Spinal cord (tissue), 10 donors: Measurements from ENCODE around the gene BAX. TPM values are rescaled to one million over a fixed set of nuclear protein-coding genes. Genes with fewer than 3 reads are reported as not detected.

Experiments used
- DNase-seq, 6 donors: peaks; one replicate each; pipeline versions ENCODE4 v3.0.0 to v3.0.0-alpha.2; 2013 to 2015; ENCODE audit warnings: low spot score in 6 of 6, low read depth in 4 of 6
- H3K27ac ChIP-seq: one replicate; pipeline ENCODE4 v1.5.1; 2013; ENCODE audit warnings: low read depth, low read length, control low read depth
- H3K27me3 ChIP-seq: one replicate; pipeline ENCODE4 v1.6.1; 2013; ENCODE audit warnings: low read length; ENCODE audit not compliant: control insufficient read depth, insufficient read depth
- H3K36me3 ChIP-seq: one replicate; pipeline ENCODE4 v1.6.1; 2013; ENCODE audit warnings: low read length; ENCODE audit not compliant: control insufficient read depth, insufficient read depth
- H3K4me1 ChIP-seq: one replicate; pipeline ENCODE4 v1.6.1; 2013; ENCODE audit warnings: low read length; ENCODE audit not compliant: control insufficient read depth, insufficient read depth
- H3K4me3 ChIP-seq: one replicate; pipeline ENCODE4 v1.5.1; 2013; ENCODE audit warnings: low read depth, low read length, control low read depth
- H3K9me3 ChIP-seq: one replicate; pipeline ENCODE4 v1.6.1; 2013; ENCODE audit warnings: low read length; ENCODE audit not compliant: control insufficient read depth, insufficient read depth
- WGBS: methylation state at CpG from one replicate; pipeline ENCODE4 v1.1.5; 2013; ENCODE audit warnings: missing lambda C conversion rate; ENCODE audit not compliant: insufficient coverage; 5-methylcytosine and 5-hydroxymethylcytosine counted together
- polyA plus RNA-seq, 2 donors: library from polyadenylated mRNA; unstranded; fragments of 120-200 nt; gene quantifications; one replicate each; pipeline ENCODE4 v1.2.1, GENCODE V29; 2013; ENCODE audit not compliant: insufficient read length in 2 of 2
- small RNA-seq: library from RNA; depleted of rRNA; stranded (forward); fragments of <200 nt; gene quantifications from one replicate; pipeline ENCODE3, GENCODE V24; 2014; ENCODE audit warnings: low replicate concordance
- total RNA-seq, 2 donors: library from RNA; depleted of rRNA in 1 of 2; stranded (reverse); fragments of 120-200 nt in 1 of 2; fragments of >200 nt in 1 of 2; gene quantifications; one replicate each; pipeline versions ENCODE4 v1.2.3 to v1.2.4, GENCODE V29; 2013 to 2014
- donor health status: healthy.

BAX gene
- total and polyA plus RNA-seq, 4 donors, result 23.5 to 91.3 (median 63.2) TPM

DNA sequence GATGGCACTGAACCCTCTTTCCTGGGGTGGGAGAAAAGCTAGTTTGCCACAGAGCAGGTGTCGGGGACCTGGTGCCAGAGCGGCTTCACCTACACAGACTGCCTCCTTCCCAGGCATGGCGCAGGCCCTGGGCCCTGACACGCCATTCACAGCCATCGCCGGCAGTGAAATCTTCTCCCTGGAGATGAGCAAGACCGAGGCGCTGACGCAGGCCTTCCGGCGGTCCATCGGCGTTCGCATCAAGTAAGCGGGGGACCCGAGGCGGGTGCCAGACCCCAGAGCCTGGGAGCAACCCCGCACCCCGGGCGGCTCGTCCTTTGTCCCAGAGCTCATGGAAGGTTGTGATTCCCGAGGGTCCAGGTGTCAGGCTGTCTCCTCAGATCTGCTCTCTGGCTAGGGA is 52.2 kb downstream of the BAX start:
- no peak for DNase-seq
- Histone ChIP-seq H3K27me3 (no peaks in the 10 kb centered on the region), H3K27ac (no peak overlapping the region), H3K36me3 (peaks cover 85% of the 10 kb centered on the region), H3K4me1 (no peaks in the 10 kb centered on the region), H3K9me3 (no peaks in the 10 kb centered on the region), H3K4me3 (no peak overlapping the region)
- WGBS, result 97% methylated on average over 22 of the region's 22 CpGs

DNA sequence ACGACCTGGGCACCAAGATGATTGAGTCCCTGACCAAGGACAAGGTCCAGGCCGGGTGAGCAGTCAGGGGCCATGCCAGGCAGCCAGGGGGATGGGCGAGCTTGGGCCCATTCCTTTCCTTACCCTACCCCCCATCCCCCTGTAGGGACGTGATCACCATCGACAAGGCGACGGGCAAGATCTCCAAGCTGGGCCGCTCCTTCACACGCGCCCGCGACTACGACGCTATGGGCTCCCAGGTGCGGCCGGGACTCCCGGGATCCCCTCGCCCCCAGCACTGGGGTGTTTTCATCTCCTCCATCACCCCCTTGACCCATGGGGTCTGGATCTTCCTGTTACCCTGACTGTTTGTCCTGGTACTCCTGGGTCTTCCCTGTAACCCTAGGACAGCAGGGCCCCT is 55.2 kb downstream of the BAX start:
- no peak overlapping the region for H3K4me3 ChIP-seq
- no peaks in the 10 kb centered on the region for H3K9me3 ChIP-seq
- DNase-seq, result no peak
- peaks cover 81% of the 10 kb centered on the region for H3K36me3 ChIP-seq
- H3K4me1 ChIP-seq, result no peaks in the 10 kb centered on the region
- WGBS, result over 99% methylated on average over 16 of the region's 18 CpGs
- no peak overlapping the region for H3K27ac ChIP-seq
- no peaks in the 10 kb centered on the region for H3K27me3 ChIP-seq

DNA sequence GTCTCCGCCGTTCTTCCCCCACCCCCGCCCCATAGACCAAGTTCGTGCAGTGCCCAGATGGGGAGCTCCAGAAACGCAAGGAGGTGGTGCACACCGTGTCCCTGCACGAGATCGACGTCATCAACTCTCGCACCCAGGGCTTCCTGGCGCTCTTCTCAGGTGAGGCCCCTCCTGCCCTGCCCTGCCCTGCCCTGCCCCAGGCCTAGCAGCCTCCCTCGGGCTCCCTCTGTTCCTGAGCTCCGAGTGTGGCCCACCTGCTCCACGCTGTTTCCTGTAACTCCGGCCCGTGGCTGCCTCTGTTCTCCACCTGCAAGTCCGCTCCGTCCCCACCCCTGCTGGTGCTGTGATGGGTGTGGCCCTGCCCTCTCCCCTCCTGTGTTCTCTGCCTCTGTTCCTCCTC is 55.8 kb downstream of the BAX start:
- H3K27ac ChIP-seq, result no peak overlapping the region
- no peaks in the 10 kb centered on the region for H3K4me1 ChIP-seq
- H3K4me3 ChIP-seq, result no peak overlapping the region
- 94% methylated on average over 16 of the region's 18 CpGs for WGBS
- H3K9me3 ChIP-seq, result no peaks in the 10 kb centered on the region
- H3K36me3 ChIP-seq, result peaks cover 81% of the 10 kb centered on the region
- no peaks in the 10 kb centered on the region for H3K27me3 ChIP-seq
- no peak for DNase-seq

DNA sequence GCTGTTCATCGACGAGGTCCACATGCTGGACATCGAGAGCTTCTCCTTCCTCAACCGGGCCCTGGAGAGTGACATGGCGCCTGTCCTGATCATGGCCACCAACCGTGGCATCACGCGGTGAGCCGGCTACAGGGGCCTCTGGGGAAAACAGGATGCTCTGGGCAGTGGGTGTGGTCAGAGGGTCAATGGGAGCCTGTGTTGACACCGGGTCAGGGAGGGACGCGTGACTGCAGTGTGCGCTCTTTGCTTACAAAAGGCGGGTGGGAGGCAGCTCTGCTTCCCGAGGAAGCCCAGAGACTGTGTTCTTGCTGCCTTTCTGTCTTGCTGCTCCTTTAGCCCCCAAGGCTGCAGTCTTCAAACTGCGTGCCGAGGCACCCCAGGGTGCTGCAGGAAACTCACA is 56.5 kb downstream of the BAX start:
- H3K27me3 ChIP-seq, result no peaks in the 10 kb centered on the region
- no peaks in the 10 kb centered on the region for H3K4me1 ChIP-seq
- 83% methylated on average over 13 of the region's 17 CpGs for WGBS
- no peak for DNase-seq
- no peak overlapping the region for H3K27ac ChIP-seq
- peaks cover 81% of the 10 kb centered on the region for H3K36me3 ChIP-seq
- H3K9me3 ChIP-seq, result no peaks in the 10 kb centered on the region
- H3K4me3 ChIP-seq, result no peak overlapping the region

Small RNAs within 50 kb of the gene (small RNA-seq; reads per million reads assigned to genes)
- gene AC026803.1, result not detected
- 0.06 reads per million for gene MIR6798

Other genes with a start within 250 kb of the BAX start
- gene MAMSTR, start 235.2 kb upstream of the BAX start, total RNA-seq, result 1 to 10 TPM in 1 of 2 donors, under 1 TPM in 1; 0.89 to 2.4 TPM
- gene MAMSTR, start 235.2 kb upstream of the BAX start, polyA plus RNA-seq, result 1 to 10 TPM; 4.1 to 6.6 TPM
- gene RASIP1, start 214.3 kb upstream of the BAX start, total RNA-seq, result 10 to 100 TPM in 1 of 2 donors, 1 to 10 TPM in 1; 2.9 to 11.9 TPM
- gene RASIP1, start 214.3 kb upstream of the BAX start, polyA plus RNA-seq, result 10 to 100 TPM in 1 of 2 donors, 1 to 10 TPM in 1; 8.1 to 11.9 TPM
- gene IZUMO1, start 208.0 kb upstream of the BAX start, total RNA-seq, result under 1 TPM in 1 of 2 donors, not detected in 1; 0.10 TPM
- gene IZUMO1, start 208.0 kb upstream of the BAX start, polyA plus RNA-seq, result 1 to 10 TPM in 1 of 2 donors, under 1 TPM in 1; 0.41 to 1.2 TPM
- gene FUT1, start 202.2 kb upstream of the BAX start, total RNA-seq, result 1 to 10 TPM; 1.9 to 4.4 TPM
- gene FUT1, start 202.2 kb upstream of the BAX start, polyA plus RNA-seq, result 1 to 10 TPM; 2.9 to 3.5 TPM
- not detected for gene FGF21, start 199.4 kb upstream of the BAX start, total RNA-seq
- gene FGF21, start 199.4 kb upstream of the BAX start, polyA plus RNA-seq, result not detected
- 10 to 100 TPM; 14.6 to 39.5 TPM for gene BCAT2, start 143.8 kb upstream of the BAX start, total RNA-seq
- 10 to 100 TPM; 26.5 to 36.6 TPM for gene BCAT2, start 143.8 kb upstream of the BAX start, polyA plus RNA-seq
- gene HSD17B14, start 118.4 kb upstream of the BAX start, total RNA-seq, result 10 to 100 TPM in 1 of 2 donors, 1 to 10 TPM in 1; 6.9 to 25.5 TPM
- gene HSD17B14, start 118.4 kb upstream of the BAX start, polyA plus RNA-seq, result 10 to 100 TPM; 15.7 to 19.4 TPM
- 10 to 100 TPM; 11.6 to 32.3 TPM for gene PLEKHA4, start 86.3 kb upstream of the BAX start, total RNA-seq
- 10 to 100 TPM; 17.3 to 43.0 TPM for gene PLEKHA4, start 86.3 kb upstream of the BAX start, polyA plus RNA-seq
- 10 to 100 TPM; 30.6 to 42.5 TPM for gene PPP1R15A, start 82.5 kb upstream of the BAX start, total RNA-seq
- 10 to 100 TPM; 26.6 to 33.4 TPM for gene PPP1R15A, start 82.5 kb upstream of the BAX start, polyA plus RNA-seq
- gene TULP2, start 56.1 kb upstream of the BAX start, total RNA-seq, result under 1 TPM; 0.20 to 0.50 TPM
- 1 to 10 TPM in 1 of 2 donors, under 1 TPM in 1; 0.84 to 1.4 TPM for gene TULP2, start 56.1 kb upstream of the BAX start, polyA plus RNA-seq
- 100 to 1,000 TPM in 1 of 2 donors, 10 to 100 TPM in 1; 94.4 to 149 TPM for gene NUCB1, start 54.6 kb upstream of the BAX start, total RNA-seq
- gene NUCB1, start 54.6 kb upstream of the BAX start, polyA plus RNA-seq, result 100 to 1,000 TPM; 166 to 213 TPM
- gene DHDH, start 21.2 kb upstream of the BAX start, total RNA-seq, result 1 to 10 TPM in 1 of 2 donors, under 1 TPM in 1; 0.59 to 1.4 TPM
- 1 to 10 TPM; 2.7 to 4.6 TPM for gene DHDH, start 21.2 kb upstream of the BAX start, polyA plus RNA-seq
- gene FTL, start 10.4 kb downstream of the BAX start, total RNA-seq, result 1,000 to 10,000 TPM in 1 of 2 donors, 100 to 1,000 TPM in 1; 830 to 1,568 TPM
- 1,000 to 10,000 TPM; 1,197 to 1,255 TPM for gene FTL, start 10.4 kb downstream of the BAX start, polyA plus RNA-seq
- 10 to 100 TPM; 22.0 to 30.9 TPM for gene GYS1, start 38.4 kb downstream of the BAX start, total RNA-seq
- gene GYS1, start 38.4 kb downstream of the BAX start, polyA plus RNA-seq, result 10 to 100 TPM; 35.4 to 47.5 TPM
- 100 to 1,000 TPM in 1 of 2 donors, 10 to 100 TPM in 1; 80.4 to 101 TPM for gene RUVBL2, start 39.0 kb downstream of the BAX start, total RNA-seq
- 100 to 1,000 TPM; 106 to 109 TPM for gene RUVBL2, start 39.0 kb downstream of the BAX start, polyA plus RNA-seq
- not detected for gene LHB, start 62.2 kb downstream of the BAX start, total RNA-seq
- gene LHB, start 62.2 kb downstream of the BAX start, polyA plus RNA-seq, result under 1 TPM in 1 of 2 donors, not detected in 1; 0.32 TPM
- gene CGB3, start 69.5 kb downstream of the BAX start, total RNA-seq, result under 1 TPM in 1 of 2 donors, not detected in 1; 0.72 TPM
- under 1 TPM in 1 of 2 donors, not detected in 1; 0.73 TPM for gene CGB3, start 69.5 kb downstream of the BAX start, polyA plus RNA-seq
- not detected for gene CGB2, start 77.0 kb downstream of the BAX start, total RNA-seq
- not detected for gene CGB2, start 77.0 kb downstream of the BAX start, polyA plus RNA-seq
- not detected for gene CGB1, start 82.0 kb downstream of the BAX start, total RNA-seq
- not detected for gene CGB1, start 82.0 kb downstream of the BAX start, polyA plus RNA-seq
- gene CGB5, start 89.0 kb downstream of the BAX start, total RNA-seq, result 1 to 10 TPM in 1 of 2 donors, not detected in 1; 1.4 TPM
- gene CGB5, start 89.0 kb downstream of the BAX start, polyA plus RNA-seq, result not detected
- gene CGB8, start 94.2 kb downstream of the BAX start, total RNA-seq, result under 1 TPM in 1 of 2 donors, not detected in 1; 0.72 TPM
- gene CGB8, start 94.2 kb downstream of the BAX start, polyA plus RNA-seq, result not detected
- gene CGB7, start 102.9 kb downstream of the BAX start, total RNA-seq, result under 1 TPM in 1 of 2 donors, not detected in 1; 0.17 TPM
- under 1 TPM; 0.16 to 0.29 TPM for gene CGB7, start 102.9 kb downstream of the BAX start, polyA plus RNA-seq
- under 1 TPM in 1 of 2 donors, not detected in 1; 0.83 TPM for gene NTF4, start 109.9 kb downstream of the BAX start, total RNA-seq
- not detected for gene NTF4, start 109.9 kb downstream of the BAX start, polyA plus RNA-seq
- gene KCNA7, start 117.8 kb downstream of the BAX start, total RNA-seq, result not detected
- gene KCNA7, start 117.8 kb downstream of the BAX start, polyA plus RNA-seq, result under 1 TPM in 1 of 2 donors, not detected in 1; 0.08 TPM
- 100 to 1,000 TPM; 125 to 241 TPM for gene SNRNP70, start 130.6 kb downstream of the BAX start, total RNA-seq
- 100 to 1,000 TPM; 345 to 463 TPM for gene SNRNP70, start 130.6 kb downstream of the BAX start, polyA plus RNA-seq
- 10 to 100 TPM; 20.7 to 23.5 TPM for gene LIN7B, start 159.5 kb downstream of the BAX start, total RNA-seq
- 10 to 100 TPM; 56.8 to 62.7 TPM for gene LIN7B, start 159.5 kb downstream of the BAX start, polyA plus RNA-seq
- 1 to 10 TPM in 1 of 2 donors, under 1 TPM in 1; 0.40 to 3.1 TPM for gene C19orf73, start 164.3 kb downstream of the BAX start, total RNA-seq
- gene C19orf73, start 164.3 kb downstream of the BAX start, polyA plus RNA-seq, result 1 to 10 TPM; 2.3 to 3.1 TPM
- gene PPFIA3, start 164.7 kb downstream of the BAX start, total RNA-seq, result 10 to 100 TPM; 21.1 to 29.0 TPM
- gene PPFIA3, start 164.7 kb downstream of the BAX start, polyA plus RNA-seq, result 10 to 100 TPM; 83.1 to 92.2 TPM
- gene HRC, start 200.5 kb downstream of the BAX start, total RNA-seq, result 10 to 100 TPM in 1 of 2 donors, 1 to 10 TPM in 1; 1.5 to 10.5 TPM
- 1 to 10 TPM; 2.7 to 2.8 TPM for gene HRC, start 200.5 kb downstream of the BAX start, polyA plus RNA-seq
- gene TRPM4, start 202.9 kb downstream of the BAX start, total RNA-seq, result 10 to 100 TPM in 1 of 2 donors, 1 to 10 TPM in 1; 9.2 to 11.7 TPM
- 10 to 100 TPM; 18.5 to 30.7 TPM for gene TRPM4, start 202.9 kb downstream of the BAX start, polyA plus RNA-seq